Stomach (tissue), 4 donors: ENCODE results near the gene ARL5C.

ENCODE experiments used
- POLR2AphosphoS5 ChIP-seq, 3 donors: sonication (generic); formaldehyde crosslinking; IDR thresholded peaks; one replicate each; pipeline ENCODE4 v1.6.1; 2016; ENCODE audit warnings: antibody characterized with exemption in 3 of 3
- TF ChIP-seq, protein P1 (sequence below), 7 experiments: fragments of 450-650 bp in 4 of 7; fragments of 200-600 bp in 3 of 7; sonication (generic) in 3 of 7; IDR thresholded peaks; one replicate each; pipeline ENCODE4 v1.5.1; 2016 to 2019; ENCODE audit warnings: antibody characterized with exemption in 7 of 7, control low read depth in 2 of 7, mild to moderate bottlenecking in 1 of 7

DNA sequence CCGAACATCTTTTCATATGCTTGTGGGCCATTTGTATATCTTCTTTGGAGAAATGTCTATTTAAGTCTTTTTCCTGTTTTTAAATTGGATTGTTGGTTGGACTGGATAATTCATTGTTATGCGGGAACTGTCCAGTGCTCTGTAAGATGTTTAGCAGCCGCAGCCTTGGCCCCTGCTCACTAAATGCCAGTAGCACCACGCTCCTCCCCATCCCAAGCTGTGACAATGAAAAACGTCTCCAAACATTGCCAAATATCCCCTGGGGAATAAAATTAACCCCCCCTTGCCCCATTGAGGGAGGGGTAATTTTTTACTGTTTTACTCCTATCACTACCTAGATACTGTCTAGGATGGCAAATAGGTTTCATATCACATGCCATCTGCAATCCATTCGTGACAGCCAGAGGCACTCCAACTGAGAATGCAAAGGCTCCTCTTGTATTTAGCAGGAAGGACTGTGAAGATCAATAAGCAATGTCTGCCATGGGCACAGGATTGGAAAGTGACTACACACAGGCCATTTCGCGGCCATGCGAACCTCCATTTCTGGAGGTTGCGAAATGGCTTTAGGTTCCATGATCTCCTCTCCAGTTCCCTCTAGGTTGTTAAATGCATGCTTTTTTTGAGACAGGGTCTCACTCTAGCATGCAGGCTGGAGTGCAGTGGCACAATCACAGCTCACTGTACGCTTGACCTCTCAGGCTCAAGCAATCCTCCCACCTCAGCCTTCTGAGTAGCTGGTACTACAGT lies 23.9 kb downstream of the ARL5C start:
- TF ChIP-seq, protein P1, sequence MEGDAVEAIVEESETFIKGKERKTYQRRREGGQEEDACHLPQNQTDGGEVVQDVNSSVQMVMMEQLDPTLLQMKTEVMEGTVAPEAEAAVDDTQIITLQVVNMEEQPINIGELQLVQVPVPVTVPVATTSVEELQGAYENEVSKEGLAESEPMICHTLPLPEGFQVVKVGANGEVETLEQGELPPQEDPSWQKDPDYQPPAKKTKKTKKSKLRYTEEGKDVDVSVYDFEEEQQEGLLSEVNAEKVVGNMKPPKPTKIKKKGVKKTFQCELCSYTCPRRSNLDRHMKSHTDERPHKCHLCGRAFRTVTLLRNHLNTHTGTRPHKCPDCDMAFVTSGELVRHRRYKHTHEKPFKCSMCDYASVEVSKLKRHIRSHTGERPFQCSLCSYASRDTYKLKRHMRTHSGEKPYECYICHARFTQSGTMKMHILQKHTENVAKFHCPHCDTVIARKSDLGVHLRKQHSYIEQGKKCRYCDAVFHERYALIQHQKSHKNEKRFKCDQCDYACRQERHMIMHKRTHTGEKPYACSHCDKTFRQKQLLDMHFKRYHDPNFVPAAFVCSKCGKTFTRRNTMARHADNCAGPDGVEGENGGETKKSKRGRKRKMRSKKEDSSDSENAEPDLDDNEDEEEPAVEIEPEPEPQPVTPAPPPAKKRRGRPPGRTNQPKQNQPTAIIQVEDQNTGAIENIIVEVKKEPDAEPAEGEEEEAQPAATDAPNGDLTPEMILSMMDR (IDR thresholded peaks at IDR 0.05): no peak
- no peak for TF ChIP-seq POLR2AphosphoS5 (IDR thresholded peaks at IDR 0.05)
